Right lobe of liver (tissue), 6 donors: Measurements from ENCODE around the gene HYAL3. TPM values are rescaled to one million over a fixed set of nuclear protein-coding genes. Genes with fewer than 3 reads are reported as not detected.

Source experiments
- ATAC-seq, 4 donors: fragments of 200-7000 bp; cut with Tn5 transposase; one replicate each; pipeline ENCODE4 v1.9.1; 2020; ENCODE audit warnings: mild to moderate bottlenecking in 4 of 4, moderate library complexity in 4 of 4
- DNase-seq, 3 donors: peaks; one replicate each; pipeline ENCODE4 v3.0.0-alpha.2; 2020
- H3K27ac ChIP-seq, 3 donors: fragments of 200-600 bp; one replicate each; pipeline ENCODE4 v1.8.0; 2022
- H3K27me3 ChIP-seq, 2 donors: fragments of 200-600 bp; one replicate each; pipeline ENCODE4 v1.8.0; 2022
- H3K36me3 ChIP-seq, 4 donors: fragments of 200-600 bp; sonication (generic) in 1 of 4; one replicate each; pipeline versions ENCODE4 v1.5.1 to v1.8.0; 2017 to 2022; ENCODE audit warnings: control low read depth in 1 of 4
- H3K4me1 ChIP-seq, 4 donors: fragments of 200-600 bp; sonication (generic) in 1 of 4; one replicate each; pipeline versions ENCODE4 v1.5.1 to v1.8.0; 2017 to 2022; ENCODE audit warnings: control low read depth in 1 of 4
- H3K4me3 ChIP-seq, 3 donors: fragments of 200-600 bp; one replicate each; pipeline ENCODE4 v1.8.0; 2022
- H3K9me3 ChIP-seq, 4 donors: fragments of 200-600 bp; sonication (generic) in 1 of 4; one replicate each; pipeline versions ENCODE4 v1.5.1 to v1.8.0; 2017 to 2022; ENCODE audit warnings: control low read depth in 1 of 4
- CTCF ChIP-seq, 4 donors: fragments of 200-600 bp in 3 of 4; fragments of 450-650 bp in 1 of 4; IDR thresholded peaks; one replicate each; pipeline versions ENCODE4 v1.5.1 to v1.8.0; 2016 to 2022; ENCODE audit warnings: antibody characterized with exemption in 4 of 4, mild to moderate bottlenecking in 2 of 4
- POLR2A ChIP-seq: fragments of 450-650 bp; IDR thresholded peaks from one replicate; pipeline ENCODE4 v1.6.1; 2017; ENCODE audit warnings: antibody characterized with exemption, mild to moderate bottlenecking
- WGBS: methylation state at CpG from one replicate; pipeline ENCODE4 v1.1.6; 2018; ENCODE audit warnings: low coverage, low lambda C conversion rate; ENCODE audit not compliant: insufficient coverage; ENCODE audit errors: missing lambda C conversion rate; 5-methylcytosine and 5-hydroxymethylcytosine counted together
- intact Hi-C, 2 donors: fragments of 100-400 bp; cut with DNase I; formaldehyde crosslinking; loops; one replicate each; pipeline versions ENCODE4 v1.11.2 to v1.14.1; 2022
- total RNA-seq, 6 experiments: library from RNA; depleted of rRNA in 2 of 6; stranded (reverse); fragments of >200 nt in 2 of 6; fragmentation: NEBNext Ultra II Directional in 3 of 6; extraction: Animal tissue kit (Norgen Biotek cat#: 25700) in 3 of 6; gene quantifications; one replicate each; pipeline versions ENCODE4 v1.1.0 to v1.2.4, GENCODE V29; 2016 to 2023
- donor health status: DM: no; HTN: yes; CAD: no.
- donor health status: DM: no; HTN: no; CAD: no.
- donor health status: DM: no; HTN: no; CAD: no.
- donor health status: DM: no; HTN: yes; CAD: no.
- donor health status: DM: no; HTN: yes; CAD: no.

Gene HYAL3
- total RNA-seq, 6 experiments from 2014 or later: 1.8 to 7.5 (median 3.1) TPM

- peak overlapping the region; percentile 91 to 95 (median 95) for H3K27ac ChIP-seq
Measured at GRCh38 chr3:50260027-50260941, 38.9 kb downstream of the HYAL3 start.

GRCh38 chr3:50259432-50260026 is 39.7 kb downstream of the HYAL3 start:
- peak overlapping the region in 2 of 3 donors; percentile 56 to 60 for H3K4me3 ChIP-seq

More at GRCh38 chr3:50260027-50260941, 38.9 kb downstream of the HYAL3 start:
- intact Hi-C loops: loop anchor here in 1 of 2 donors (10.0 kb wide), 1 partner anchor 135 kb away; no protein-coding TSS in a partner anchor
- WGBS: no CpG with 5 or more reads among the region's 70 CpGs
- peak; percentile 83 to 96 (median 90) for ATAC-seq
- TF ChIP-seq CTCF (IDR thresholded peaks at IDR 0.05) (peak; percentile 97 to 99 (median 98)), POLR2A (peak; percentile 69)
- DNase-seq: peak; percentile 94 to 96 (median 95)
- Histone ChIP-seq H3K27me3 (no peaks in the 10 kb centered on the region), H3K36me3 (peaks cover 0 to 24% (median 18%) of the 10 kb centered on the region in 4 donors), H3K9me3 (no peaks in the 10 kb centered on the region), H3K4me1 (peaks cover 0 to 13% (median 2%) of the 10 kb centered on the region in 4 donors), H3K4me3 (peak overlapping the region; percentile 52 to 60 (median 56))

GRCh38 chr3:50258979-50259378 is 40.2 kb downstream of the HYAL3 start:
- Histone ChIP-seq H3K4me1 (peaks cover 0 to 26% (median 10%) of the 10 kb centered on the region in 4 donors), H3K4me3 (no peak overlapping the region), H3K36me3 (peaks cover 0 to 26% (median 18%) of the 10 kb centered on the region in 4 donors), H3K9me3 (no peaks in the 10 kb centered on the region), H3K27ac (no peak overlapping the region), H3K27me3 (no peaks in the 10 kb centered on the region)
- DNase-seq (no peak), ATAC-seq (no peak)
- no peak for TF ChIP-seq CTCF (IDR thresholded peaks at IDR 0.05)
- no peak for TF ChIP-seq POLR2A
- intact Hi-C loops: no loop called here
- 68% methylated on average over 9 of the region's 16 CpGs for WGBS

More at GRCh38 chr3:50259432-50260026, 39.7 kb downstream of the HYAL3 start:
- H3K27me3 ChIP-seq: no peaks in the 10 kb centered on the region
- no CpG with 5 or more reads among the region's 18 CpGs for WGBS
- ATAC-seq (no peak), DNase-seq (no peak)
- intact Hi-C loops: loop anchor here in 1 of 2 donors (10.0 kb wide), 1 partner anchor 135 kb away; no protein-coding TSS in a partner anchor
- peaks cover 0 to 21% (median 6%) of the 10 kb centered on the region in 4 donors for H3K4me1 ChIP-seq
- TF ChIP-seq CTCF (IDR thresholded peaks at IDR 0.05) (no peak), POLR2A (no peak)
- H3K9me3 ChIP-seq: no peaks in the 10 kb centered on the region
- H3K36me3 ChIP-seq: peaks cover 0 to 26% (median 18%) of the 10 kb centered on the region in 4 donors
- peak overlapping the region in 2 of 3 donors; percentile 95 for H3K27ac ChIP-seq

GRCh38 chr3:50258029-50258680 is 41.0 kb downstream of the HYAL3 start:
- WGBS: 50% methylated on average over 1 of the region's 17 CpGs

More at GRCh38 chr3:50258029-50258680, 41.0 kb downstream of the HYAL3 start:
- Histone ChIP-seq H3K27ac (no peak overlapping the region), H3K9me3 (no peaks in the 10 kb centered on the region), H3K36me3 (peaks cover 0 to 26% (median 18%) of the 10 kb centered on the region in 4 donors), H3K4me3 (no peak overlapping the region), H3K27me3 (no peaks in the 10 kb centered on the region), H3K4me1 (peaks cover 0 to 30% (median 13%) of the 10 kb centered on the region in 4 donors)
- ATAC-seq (no peak), DNase-seq (no peak)
- intact Hi-C loops: no loop called here
- TF ChIP-seq CTCF (IDR thresholded peaks at IDR 0.05) (no peak), POLR2A (no peak)
